ENCODE measurements around the gene SCN1B. TPM values are rescaled to one million over a fixed set of nuclear protein-coding genes. Genes with fewer than 3 reads are reported as not detected.
"Not testable (repeated sequence)": the region's sequence is repeated elsewhere in the genome, so short reads cannot be mapped to it uniquely, and the experiment has no call there.

Gene SCN1B
- total RNA-seq, 3 donors from 2014 or later: 1.6 to 8.8 (median 3.5) TPM

DNA sequence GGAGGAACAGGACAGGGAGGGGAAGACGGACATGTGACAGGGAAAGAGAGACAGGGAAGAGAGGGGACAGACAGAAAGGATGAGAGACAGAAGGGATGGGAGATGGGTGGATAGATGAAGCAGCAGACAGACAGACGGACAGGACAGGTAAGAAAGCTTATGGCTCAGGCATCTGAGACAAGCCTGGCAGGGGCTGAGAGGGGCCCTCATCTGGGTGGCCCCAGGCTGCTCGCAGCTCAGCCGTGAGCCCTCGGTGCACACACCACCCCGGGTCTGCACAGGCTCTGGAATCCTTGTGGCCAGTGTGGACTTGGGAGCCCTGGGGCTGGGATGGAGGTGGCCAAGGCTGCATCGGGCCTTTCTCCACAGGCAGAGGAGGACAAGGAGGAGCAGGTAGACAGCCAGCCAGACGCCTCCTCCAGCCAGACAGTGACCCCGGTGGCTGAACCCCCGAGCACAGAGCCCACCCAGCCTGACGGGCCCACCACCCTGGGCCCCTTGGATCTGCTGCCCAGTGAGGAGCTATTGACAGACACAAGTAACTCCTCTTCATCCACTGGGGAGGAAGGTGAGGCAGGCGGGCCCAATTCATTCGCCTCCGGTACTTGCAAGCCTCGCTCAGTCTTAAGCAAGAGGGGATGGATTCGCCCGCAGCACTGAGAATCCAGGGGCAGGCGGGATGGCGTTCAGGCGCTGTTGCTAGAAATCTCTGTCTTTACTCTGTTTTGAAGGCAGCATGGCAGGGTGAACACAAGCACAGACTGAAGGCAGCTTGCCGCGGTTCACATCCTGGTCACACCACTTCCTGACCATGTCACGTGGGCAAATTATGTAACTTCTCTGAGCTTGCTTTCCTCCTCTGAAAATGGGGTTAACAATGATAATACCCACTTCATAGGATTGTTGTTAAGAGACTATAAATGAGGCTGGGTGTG, 16.2 kb upstream of the SCN1B start:
- TF ChIP-seq, protein P1, sequence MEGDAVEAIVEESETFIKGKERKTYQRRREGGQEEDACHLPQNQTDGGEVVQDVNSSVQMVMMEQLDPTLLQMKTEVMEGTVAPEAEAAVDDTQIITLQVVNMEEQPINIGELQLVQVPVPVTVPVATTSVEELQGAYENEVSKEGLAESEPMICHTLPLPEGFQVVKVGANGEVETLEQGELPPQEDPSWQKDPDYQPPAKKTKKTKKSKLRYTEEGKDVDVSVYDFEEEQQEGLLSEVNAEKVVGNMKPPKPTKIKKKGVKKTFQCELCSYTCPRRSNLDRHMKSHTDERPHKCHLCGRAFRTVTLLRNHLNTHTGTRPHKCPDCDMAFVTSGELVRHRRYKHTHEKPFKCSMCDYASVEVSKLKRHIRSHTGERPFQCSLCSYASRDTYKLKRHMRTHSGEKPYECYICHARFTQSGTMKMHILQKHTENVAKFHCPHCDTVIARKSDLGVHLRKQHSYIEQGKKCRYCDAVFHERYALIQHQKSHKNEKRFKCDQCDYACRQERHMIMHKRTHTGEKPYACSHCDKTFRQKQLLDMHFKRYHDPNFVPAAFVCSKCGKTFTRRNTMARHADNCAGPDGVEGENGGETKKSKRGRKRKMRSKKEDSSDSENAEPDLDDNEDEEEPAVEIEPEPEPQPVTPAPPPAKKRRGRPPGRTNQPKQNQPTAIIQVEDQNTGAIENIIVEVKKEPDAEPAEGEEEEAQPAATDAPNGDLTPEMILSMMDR (IDR thresholded peaks at IDR 0.05): no peak
- Histone ChIP-seq H3K4me3 (no peak overlapping the region), H3K4me1 (ENCODE audit: low read depth) (peaks cover 13% of the 10 kb centered on the region), H3K9me3 (no peaks in the 10 kb centered on the region), H3K36me3 (ENCODE audit: low read depth) (no peaks in the 10 kb centered on the region)
- DNase-seq: peak in 2 of 3 donors; percentile 35 to 54
- intact Hi-C loops (cut with DNase I, micrococcal nuclease): loop anchor here (2.0 to 5.0 kb wide), 2 partner anchors 41 to 42 kb away; no protein-coding TSS in a partner anchor
- ATAC-seq: peak; percentile 51

DNA sequence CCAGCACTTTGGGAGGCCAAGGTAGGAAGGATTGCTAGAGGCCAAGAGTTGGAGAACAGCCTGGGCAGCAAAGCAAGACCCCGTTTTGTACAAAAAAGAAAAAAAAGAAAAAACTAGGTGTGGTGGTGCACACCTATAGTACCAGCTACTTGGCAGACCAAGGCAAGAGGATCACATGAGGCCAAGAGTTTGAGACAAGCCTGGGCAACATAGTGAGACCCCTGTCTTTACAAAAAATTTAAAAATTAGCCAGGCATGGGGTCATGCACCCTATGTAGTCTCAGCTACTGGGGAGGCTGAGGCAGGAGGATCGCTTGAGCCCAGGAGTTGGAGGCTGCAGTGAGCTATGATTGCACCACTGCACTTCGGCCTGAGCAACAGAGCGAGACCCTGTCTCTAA, 15.5 kb upstream of the SCN1B start:
- H3K4me1 ChIP-seq (ENCODE audit: low read depth): peaks cover 13% of the 10 kb centered on the region
- not testable (repeated sequence) for H3K9me3 ChIP-seq; ATAC-seq; H3K4me3 ChIP-seq; H3K36me3 ChIP-seq (ENCODE audit: low read depth); DNase-seq
- intact Hi-C loops (cut with DNase I, micrococcal nuclease): loop anchor here in 1 of 2 donors (5.0 kb wide), 1 partner anchor 42 kb away; no protein-coding TSS in a partner anchor

DNA sequence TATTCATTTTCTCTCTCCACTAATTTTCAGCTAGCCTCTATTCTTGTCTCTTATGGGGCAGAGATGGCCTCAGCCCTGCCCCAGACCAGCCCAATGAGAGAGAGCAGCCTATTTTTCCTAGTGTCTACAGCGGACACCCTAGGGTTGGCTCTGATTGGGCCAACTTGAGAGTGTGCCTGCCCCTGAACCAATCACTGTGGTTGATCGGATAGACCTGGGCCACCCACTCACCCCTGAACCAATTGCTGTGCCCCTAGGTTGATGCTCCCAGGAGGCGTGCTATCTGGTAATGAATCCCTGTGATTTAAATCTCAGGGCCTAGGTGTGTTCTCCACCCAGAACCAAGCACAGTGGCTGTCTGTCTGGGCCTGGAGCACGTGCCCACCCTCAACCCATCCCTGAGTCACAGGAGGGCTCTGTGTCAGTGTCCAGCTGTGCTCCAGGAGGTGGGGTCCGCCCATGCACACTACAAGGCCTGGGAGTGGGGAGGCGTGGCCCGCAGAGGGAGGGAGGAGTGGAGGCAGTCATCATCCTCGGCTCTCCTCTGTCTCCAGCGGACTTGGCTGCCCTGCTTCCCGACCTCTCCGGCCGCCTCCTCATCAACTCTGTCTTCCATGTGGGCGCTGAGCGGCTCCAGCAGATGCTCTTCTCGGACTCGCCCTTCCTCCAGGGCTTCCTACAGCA, 14.9 kb upstream of the SCN1B start:
- Histone ChIP-seq H3K4me1 (ENCODE audit: low read depth) (peaks cover 13% of the 10 kb centered on the region), H3K36me3 (ENCODE audit: low read depth) (no peaks in the 10 kb centered on the region), H3K4me3 (no peak overlapping the region), H3K9me3 (no peaks in the 10 kb centered on the region)
- DNase-seq (no peak), ATAC-seq (no peak)
- intact Hi-C loops (cut with DNase I, micrococcal nuclease): no loop called here
- TF ChIP-seq, protein P1 (IDR thresholded peaks at IDR 0.05): no peak

DNA sequence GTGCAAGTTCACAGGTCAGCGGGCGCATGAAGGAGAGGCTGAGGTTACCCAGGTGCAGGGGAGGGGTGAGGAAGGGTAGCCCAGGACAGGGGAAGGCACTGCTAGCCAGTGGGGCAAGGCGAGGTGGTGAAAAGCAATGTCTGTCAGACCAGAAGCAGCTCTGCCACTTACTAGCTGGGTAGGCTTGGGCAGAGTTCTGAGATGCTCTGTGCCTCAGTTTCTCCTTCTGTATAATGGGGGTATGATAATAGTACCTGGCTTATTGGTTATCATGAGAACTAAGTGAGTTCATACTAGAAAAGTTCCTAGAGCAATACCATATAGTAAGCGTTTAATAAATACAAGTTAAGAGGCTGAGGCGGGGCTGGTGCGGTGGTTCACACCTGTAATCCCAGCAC, 14.3 kb upstream of the SCN1B start:
- no peaks in the 10 kb centered on the region for H3K9me3 ChIP-seq
- H3K4me1 ChIP-seq (ENCODE audit: low read depth): peaks cover 13% of the 10 kb centered on the region
- no peak for ATAC-seq
- intact Hi-C loops (cut with DNase I, micrococcal nuclease): no loop called here
- TF ChIP-seq, protein P1 (IDR thresholded peaks at IDR 0.05): no peak
- H3K36me3 ChIP-seq (ENCODE audit: low read depth): no peaks in the 10 kb centered on the region
- no peak for DNase-seq
- H3K4me3 ChIP-seq: no peak overlapping the region

DNA sequence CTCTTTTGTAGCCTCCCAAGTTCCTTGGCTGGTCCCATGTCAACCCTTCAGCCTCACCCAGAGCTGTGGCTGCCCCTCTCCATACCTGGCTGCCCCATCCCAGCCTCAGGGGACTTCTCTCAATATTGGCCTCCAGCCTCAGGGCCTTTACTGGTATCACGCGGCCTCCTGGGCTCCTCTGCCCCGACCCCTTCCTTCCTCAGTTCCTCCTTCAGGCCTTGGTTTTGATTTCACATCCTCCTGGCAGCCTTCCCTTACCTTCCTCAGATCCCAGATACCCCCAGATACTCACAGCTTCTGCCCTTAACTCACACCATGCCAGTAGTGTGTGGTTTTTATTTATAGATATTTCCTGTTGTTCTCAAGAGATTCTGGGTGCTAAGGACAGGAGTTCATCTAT, 12.8 kb upstream of the SCN1B start:
- Histone ChIP-seq H3K4me3 (no peak overlapping the region), H3K9me3 (no peaks in the 10 kb centered on the region), H3K4me1 (ENCODE audit: low read depth) (peaks cover 11% of the 10 kb centered on the region), H3K36me3 (ENCODE audit: low read depth) (no peaks in the 10 kb centered on the region)
- intact Hi-C loops (cut with DNase I, micrococcal nuclease): no loop called here
- TF ChIP-seq, protein P1 (IDR thresholded peaks at IDR 0.05): no peak
- DNase-seq (peak in 1 of 3 donors; percentile 46), ATAC-seq (no peak)

DNA sequence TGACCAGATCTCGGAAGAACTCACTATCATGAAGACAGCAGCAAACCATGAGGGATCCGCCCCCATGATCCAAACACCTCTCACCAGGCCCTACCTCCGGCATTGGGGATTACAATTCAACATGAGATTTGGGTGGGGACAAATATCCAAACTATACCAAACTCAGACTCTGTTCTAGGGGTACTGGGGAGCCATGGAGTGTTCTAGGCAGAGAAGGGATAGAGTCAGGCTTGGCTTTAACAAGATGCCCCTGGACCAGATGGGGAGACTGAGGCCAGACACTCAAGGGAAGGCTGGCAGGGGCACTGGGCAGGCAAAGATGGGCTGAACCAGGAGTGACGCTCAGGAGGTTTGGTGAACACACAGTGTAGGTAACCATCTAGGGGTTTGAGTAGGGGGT, 11.9 kb upstream of the SCN1B start:
- TF ChIP-seq, protein P1 (IDR thresholded peaks at IDR 0.05): no peak
- intact Hi-C loops (cut with DNase I, micrococcal nuclease): no loop called here
- ATAC-seq (no peak), DNase-seq (no peak)
- no peaks in the 10 kb centered on the region for H3K36me3 ChIP-seq (ENCODE audit: low read depth)
- no peak overlapping the region for H3K4me3 ChIP-seq
- peaks cover 3% of the 10 kb centered on the region for H3K4me1 ChIP-seq (ENCODE audit: low read depth)
- H3K9me3 ChIP-seq: no peaks in the 10 kb centered on the region
